Body of pancreas (tissue), 4 donors: ENCODE results near the gene MYO5C. TPM values are rescaled to one million over a fixed set of nuclear protein-coding genes. Genes with fewer than 3 reads are reported as not detected.

Experiments
- ATAC-seq: fragments of 150-250 bp; one replicate; pipeline ENCODE4 v1.9.1; 2016
- DNase-seq, 4 donors: peaks; one replicate each; pipeline ENCODE4 v3.0.0-alpha.2; 2019
- H3K27ac ChIP-seq, 4 donors: fragments of 200-600 bp; sonication (generic); 1 replicate in 3 of 4; 2 replicates in 1 of 4; pipeline versions ENCODE4 v1.5.1 to v1.6.1; 2016 to 2019; ENCODE audit warnings: mild to moderate bottlenecking in 1 of 4, mixed read lengths in 1 of 4, moderate library complexity in 1 of 4
- H3K27me3 ChIP-seq, 2 donors: fragments of 200-600 bp; sonication (generic); one replicate each; pipeline ENCODE4 v1.6.0; 2016; ENCODE audit warnings: mild to moderate bottlenecking in 1 of 2
- H3K36me3 ChIP-seq, 2 donors: fragments of 200-600 bp; sonication (generic); replicated peaks in 1 of 2; 2 replicates each; pipeline ENCODE4 v1.5.1; 2016; ENCODE audit warnings: low read depth in 2 of 2; ENCODE audit not compliant: insufficient read depth in 1 of 2
- H3K4me1 ChIP-seq: fragments of 200-600 bp; sonication (generic); one replicate; pipeline ENCODE4 v1.6.0; 2016
- H3K4me3 ChIP-seq, 2 donors: fragments of 200-600 bp; sonication (generic); 1 replicate in 1 of 2; 2 replicates in 1 of 2; pipeline ENCODE4 v1.5.1; 2016 to 2019
- H3K9me3 ChIP-seq, 3 donors: fragments of 200-600 bp; sonication (generic); 1 replicate in 2 of 3; 2 replicates in 1 of 3; pipeline ENCODE4 v1.5.1; 2016
- CTCF ChIP-seq, 7 experiments: fragments of 450-650 bp in 4 of 7; fragments of 200-600 bp in 3 of 7; sonication (generic) in 3 of 7; IDR thresholded peaks; one replicate each; pipeline ENCODE4 v1.5.1; 2016 to 2019; ENCODE audit warnings: antibody characterized with exemption in 7 of 7
- POLR2A ChIP-seq, 3 donors: fragments of 450-650 bp; IDR thresholded peaks; one replicate each; pipeline ENCODE4 v1.6.1; 2016; ENCODE audit warnings: antibody characterized with exemption in 3 of 3, mild to moderate bottlenecking in 2 of 3
- WGBS, 2 donors: methylation state at CpG; one replicate each; pipeline ENCODE4 v1.1.5; 2017; 5-methylcytosine and 5-hydroxymethylcytosine counted together
- intact Hi-C: fragments of 100-400 bp; cut with DNase I; formaldehyde crosslinking; loops from one replicate; pipeline ENCODE4 v1.15.1; 2023
- total RNA-seq, 2 donors: library from RNA; depleted of rRNA; stranded (reverse); fragments of >200 nt; gene quantifications; one replicate each; pipeline ENCODE4 v1.1.0, GENCODE V29; 2016

The MYO5C gene
- total RNA-seq, 2 donors from 2014 or later: 34.8 to 76.8 TPM

- DNase-seq (no peak), ATAC-seq (no peak)
- H3K36me3 ChIP-seq: peaks cover 2 to 21% of the 10 kb centered on the region in 2 donors
- H3K27me3 ChIP-seq: no peaks in the 10 kb centered on the region
- no peak overlapping the region for H3K4me3 ChIP-seq
- H3K27ac ChIP-seq: no peak overlapping the region
- H3K4me1 ChIP-seq: no peaks in the 10 kb centered on the region
- intact Hi-C loops: no loop called here
- H3K9me3 ChIP-seq: no peaks in the 10 kb centered on the region
- WGBS, 2 donors: 55 to 56% methylated on average over 2 of the region's 2 CpGs
- TF ChIP-seq POLR2A (IDR thresholded peaks at IDR 0.05): no peak
- TF ChIP-seq CTCF (IDR thresholded peaks at IDR 0.05): no peak
Observed at GRCh38 chr15:52199271-52199670, 96.3 kb downstream of the MYO5C start.

- intact Hi-C loops: no loop called here
- Histone ChIP-seq H3K36me3 (peaks cover 0 to 14% of the 10 kb centered on the region in 2 donors), H3K27ac (no peak overlapping the region), H3K4me1 (no peaks in the 10 kb centered on the region), H3K27me3 (no peaks in the 10 kb centered on the region), H3K9me3 (no peaks in the 10 kb centered on the region), H3K4me3 (no peak overlapping the region)
- 57 to 70% methylated on average over 3 of the region's 3 CpGs for WGBS, 2 donors
- no peak for ATAC-seq
- DNase-seq: no peak
- TF ChIP-seq CTCF (IDR thresholded peaks at IDR 0.05) (no peak), POLR2A (IDR thresholded peaks at IDR 0.05) (no peak)
Observed at GRCh38 chr15:52196891-52197290, 98.7 kb downstream of the MYO5C start.

GRCh38 chr15:52193791-52194190, 101.8 kb downstream of the MYO5C start:
- intact Hi-C loops: no loop called here
- DNase-seq (no peak), ATAC-seq (no peak)
- no peak overlapping the region for H3K27ac ChIP-seq
- no peak overlapping the region for H3K4me3 ChIP-seq
- TF ChIP-seq POLR2A (IDR thresholded peaks at IDR 0.05): no peak
- no peak for TF ChIP-seq CTCF (IDR thresholded peaks at IDR 0.05)
- H3K4me1 ChIP-seq: no peaks in the 10 kb centered on the region
- H3K36me3 ChIP-seq: peaks cover 0 to 16% of the 10 kb centered on the region in 2 donors
- H3K9me3 ChIP-seq: no peaks in the 10 kb centered on the region
- H3K27me3 ChIP-seq: no peaks in the 10 kb centered on the region
- 79 to 81% methylated on average over 1 of the region's 1 CpG for WGBS, 2 donors

GRCh38 chr15:52193321-52193720, 102.3 kb downstream of the MYO5C start:
- no peaks in the 10 kb centered on the region for H3K9me3 ChIP-seq
- 88 to 89% methylated on average over 4 of the region's 4 CpGs for WGBS, 2 donors
- no peak overlapping the region for H3K27ac ChIP-seq
- no peak overlapping the region for H3K4me3 ChIP-seq
- ATAC-seq (no peak), DNase-seq (no peak)
- TF ChIP-seq POLR2A (IDR thresholded peaks at IDR 0.05): no peak
- intact Hi-C loops: no loop called here
- no peaks in the 10 kb centered on the region for H3K4me1 ChIP-seq
- H3K36me3 ChIP-seq: peaks cover 0 to 16% of the 10 kb centered on the region in 2 donors
- H3K27me3 ChIP-seq: no peaks in the 10 kb centered on the region

GRCh38 chr15:52191207-52191606, 104.4 kb downstream of the MYO5C start, which contains the start of gene GNB5:
TSS of gene GNB5 (minus strand) at chr15:52191392. CDS start at chr15:52184676, 6,716 bp downstream.
- H3K27me3 ChIP-seq: no peaks in the 10 kb centered on the region
- intact Hi-C loops: no loop called here
- 77 to 88% methylated on average over 7 of the region's 7 CpGs for WGBS, 2 donors
- H3K4me3 ChIP-seq: no peak within 1 kb of the TSS
- H3K4me1 ChIP-seq: peaks cover 14% of the 10 kb centered on the region
- TF ChIP-seq CTCF (IDR thresholded peaks at IDR 0.05) (no peak), POLR2A (IDR thresholded peaks at IDR 0.05) (no peak)
- DNase-seq (no peak), ATAC-seq (no peak)
- H3K27ac ChIP-seq: no peak within 1 kb of the TSS
- H3K9me3 ChIP-seq: no peaks in the 10 kb centered on the region
- H3K36me3 ChIP-seq: peaks cover 0 to 12% of the 10 kb centered on the region in 2 donors
